ENCODE measurements around the gene CATSPERZ. TPM values are rescaled to one million over a fixed set of nuclear protein-coding genes. Genes with fewer than 3 reads are reported as not detected.

The CATSPERZ gene
- total and polyA plus RNA-seq, 2 of the 8 experiments (the other 6 are each of a cell fraction or from before 2014, with no cell fraction given): 0.77 TPM; not detected in 1

- no peaks in the 10 kb centered on the region for H3K79me1 ChIP-seq (ENCODE audit: low read depth, low read length)
- H2BK12ac ChIP-seq (ENCODE audit: low read depth, low read length): no peak overlapping the region
- H3K27me3 ChIP-seq (replicated peaks in 1 of 4; ENCODE audit: control insufficient read depth in 3 of 4, extremely low read depth in 1 of 4, insufficient read depth in 3 of 4, low read length in 3 of 4): no peaks in the 10 kb centered on the region
- H4K91ac ChIP-seq (replicated peaks; ENCODE audit: insufficient read length, low read length): no peak overlapping the region
- ChIA-PET CTCF (ENCODE audit: partially characterized antibody) (interaction anchor here (0.5 to 37.6 kb wide), 4 partner anchors 17 to 1557 kb away, joined by 3 to 614 read pairs (median 206); partner anchors contain the start of genes CATSPERZ, CCDC88B, ESRRA and PRDX5), POLR2A (ENCODE audit: partially characterized antibody) (interaction anchor here (0.6 kb wide), 1 partner anchor 29 kb away, joined by 3 read pairs; no protein-coding TSS in a partner anchor)
- H2BK5ac ChIP-seq (ENCODE audit: low read depth, low read length): no peak overlapping the region
- H3K4me1 ChIP-seq (replicated peaks in 1 of 4; ENCODE audit: control insufficient read depth in 3 of 4, insufficient read depth in 4 of 4, low read length in 3 of 4): peaks cover 0 to 16% (median 9%) of the 10 kb centered on the region in 4 experiments; a peak in 6 of 7 replicates
- H3K14ac ChIP-seq (ENCODE audit: insufficient read length): no peak overlapping the region
- H2AK5ac ChIP-seq (ENCODE audit: low read depth, low read length): no peak overlapping the region
- H3K23ac ChIP-seq (ENCODE audit: insufficient read length): no peak overlapping the region
- no peaks in the 10 kb centered on the region for H3K79me2 ChIP-seq (ENCODE audit: control insufficient read depth in 1 of 2, insufficient read depth in 2 of 2, low read length in 2 of 2)
- H4K20me1 ChIP-seq (replicated peaks in 1 of 2; ENCODE audit: control insufficient read depth in 1 of 2, insufficient read depth in 2 of 2, low read length in 2 of 2): peaks cover 0 to 5% of the 10 kb centered on the region in 2 experiments
- H3K18ac ChIP-seq (ENCODE audit: extremely low read depth, low read length): no peak overlapping the region
- no peaks in the 10 kb centered on the region for H3K9me3 ChIP-seq (ENCODE audit: insufficient read depth in 2 of 2, low read depth in 1 of 2, low read length in 1 of 2)
- H3K4me2 ChIP-seq (ENCODE audit: insufficient read depth in 1 of 2, low read depth in 2 of 2, low read length in 2 of 2): no peak overlapping the region
- H2BK15ac ChIP-seq (ENCODE audit: low read length): no peak overlapping the region
- H2BK20ac ChIP-seq (ENCODE audit: low read length): no peak overlapping the region
- no peak overlapping the region for H3K27ac ChIP-seq (ENCODE audit: low read depth, low read length)
- 93% methylated on average over 2 of the region's 2 CpGs; no CpG with 5 or more reads in 1 of the 2 experiments for whole genome bisulfite sequencing, 2 experiments (ENCODE audit: extremely low coverage in 1 of 2, insufficient coverage in 1 of 2, insufficient read length in 1 of 2, insufficient replicate concordance in 2 of 2, low coverage in 1 of 2, low lambda C conversion rate in 2 of 2, missing lambda C conversion rate in 1 of 2)
- no peak for DNase-seq (ENCODE audit: low read depth in 1 of 2, low spot score in 2 of 2)
- no peak overlapping the region for H3K56ac ChIP-seq (replicated peaks; ENCODE audit: insufficient read length, low read depth, low read length)
- H4K5ac ChIP-seq (ENCODE audit: insufficient read length, low read depth, low read length): no peak overlapping the region
- H2AFZ ChIP-seq (ENCODE audit: low read length): no peak overlapping the region
- no peak for FAIRE-seq
- H4K8ac ChIP-seq (ENCODE audit: extremely low read depth, insufficient read depth, low read length): no peak overlapping the region
- no peaks in the 10 kb centered on the region for H3K36me3 ChIP-seq (ENCODE audit: control insufficient read depth in 2 of 4, insufficient read depth in 4 of 4, low read length in 3 of 4)
- no peak overlapping the region for H2BK120ac ChIP-seq (replicated peaks; ENCODE audit: low read depth, low read length)
- H3K23me2 ChIP-seq (ENCODE audit: low read depth, low read length): peaks cover 2% of the 10 kb centered on the region; the same call in 1 of the 2 replicates
- no peak overlapping the region for H3K4ac ChIP-seq (replicated peaks; ENCODE audit: insufficient read length, low read depth, low read length)
- H3K9ac ChIP-seq (replicated peaks in 1 of 4; ENCODE audit: extremely low read depth in 1 of 4, low read depth in 3 of 4, low read length in 3 of 4): no peak overlapping the region
- no peak overlapping the region for H3K4me3 ChIP-seq (ENCODE audit: extremely low read depth in 1 of 4, insufficient read depth in 2 of 4, low read depth in 3 of 4, low read length in 4 of 4)
- no peak for TF ChIP-seq E2F6 (IDR thresholded peaks at IDR 0.05)
- TF ChIP-seq KDM1A (IDR thresholded peaks at IDR 0.05; ENCODE audit: borderline replicate concordance, low read length): 0 out of 2 replicates have a peak, but pooled peaks have one; percentile 36
These were observed 27.2 kb downstream of the CATSPERZ start for GRCh38 chr11:64327375-64327774.
